Subcutaneous abdominal adipose tissue (tissue), 5 donors: ENCODE measurements around the gene FKTN.
"Not testable (repeated sequence)": the region's sequence is repeated elsewhere in the genome, so short reads cannot be mapped to it uniquely, and the experiment has no call there.

ENCODE experiments used
- H3K27ac ChIP-seq: one replicate; pipeline ENCODE4 v1.7.0; 2013; ENCODE audit warnings: low read depth, mild to moderate bottlenecking, inconsistent platforms, low read length, moderate library complexity
- H3K27me3 ChIP-seq, 5 donors: one replicate each; pipeline ENCODE4 v1.7.0; 2013; ENCODE audit warnings: low read length in 5 of 5, inconsistent platforms in 1 of 5; ENCODE audit not compliant: control insufficient read depth in 5 of 5, insufficient read depth in 4 of 5
- H3K36me3 ChIP-seq, 5 donors: one replicate each; pipeline ENCODE4 v1.7.0; 2013; ENCODE audit warnings: low read length in 5 of 5; ENCODE audit not compliant: control insufficient read depth in 5 of 5, insufficient read depth in 5 of 5
- H3K4me1 ChIP-seq, 5 donors: one replicate each; pipeline ENCODE4 v1.7.0; 2013; ENCODE audit warnings: low read length in 5 of 5, mild to moderate bottlenecking in 3 of 5, moderate library complexity in 1 of 5; ENCODE audit not compliant: control insufficient read depth in 5 of 5, insufficient read depth in 5 of 5
- H3K4me3 ChIP-seq, 5 donors: one replicate each; pipeline ENCODE4 v1.7.0; 2013; ENCODE audit warnings: low read length in 5 of 5, low read depth in 1 of 5
- H3K9ac ChIP-seq, 5 donors: one replicate each; pipeline ENCODE4 v1.7.0; 2013; ENCODE audit warnings: low read length in 5 of 5, mild to moderate bottlenecking in 4 of 5, moderate library complexity in 3 of 5
- H3K9me3 ChIP-seq, 5 donors: one replicate each; pipeline ENCODE4 v1.7.0; 2013; ENCODE audit warnings: low read length in 5 of 5; ENCODE audit not compliant: control insufficient read depth in 5 of 5
- donor health status: healthy.
- donor health status: healthy.
- donor health status: healthy.
- donor health status: healthy.
- donor health status: healthy.

FKTN gene

DNA sequence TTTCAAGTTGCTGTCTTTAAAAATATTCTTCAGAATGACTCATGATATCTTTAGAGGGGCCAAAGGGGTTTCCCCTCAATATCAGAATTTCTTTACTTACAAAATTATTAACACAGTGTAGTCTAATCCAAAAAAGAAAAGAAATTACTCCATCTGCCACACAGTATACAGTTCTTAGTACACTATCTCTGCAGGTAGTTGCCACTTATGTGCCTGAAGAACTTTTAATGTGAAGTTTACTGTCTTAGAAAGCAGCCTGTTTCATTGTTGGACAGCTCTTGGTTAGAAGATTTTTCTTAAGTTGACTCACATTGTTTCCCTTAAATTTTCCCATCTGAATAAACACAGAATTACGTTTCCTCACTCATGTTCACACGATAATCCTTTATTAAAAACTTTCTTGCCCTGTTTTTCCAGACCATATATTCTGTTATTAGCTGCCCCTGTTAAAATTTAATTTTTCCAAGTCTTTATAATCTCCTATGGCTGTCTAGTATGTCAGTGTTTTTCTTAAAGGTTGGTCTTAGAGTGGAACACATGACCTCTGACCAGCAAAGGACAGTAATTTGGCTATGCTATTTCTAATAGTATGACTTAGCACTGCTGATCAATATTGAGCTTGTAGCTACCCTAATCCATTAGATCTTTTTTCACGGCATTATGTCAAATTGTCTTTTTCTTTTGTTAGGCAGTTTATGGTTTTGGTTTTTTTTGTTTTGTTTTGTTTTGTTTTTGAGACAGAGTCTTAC is 21.8 kb upstream of the FKTN start:
- no peaks in the 10 kb centered on the region for H3K27me3 ChIP-seq
- H3K27ac ChIP-seq, result no peak overlapping the region
- no peaks in the 10 kb centered on the region for H3K9me3 ChIP-seq
- H3K36me3 ChIP-seq, result peaks cover 4 to 14% (median 11%) of the 10 kb centered on the region in 5 donors
- H3K9ac ChIP-seq, result no peak overlapping the region
- H3K4me1 ChIP-seq, result peaks cover 0 to 15% (median 7%) of the 10 kb centered on the region in 5 donors
- no peak overlapping the region for H3K4me3 ChIP-seq

DNA sequence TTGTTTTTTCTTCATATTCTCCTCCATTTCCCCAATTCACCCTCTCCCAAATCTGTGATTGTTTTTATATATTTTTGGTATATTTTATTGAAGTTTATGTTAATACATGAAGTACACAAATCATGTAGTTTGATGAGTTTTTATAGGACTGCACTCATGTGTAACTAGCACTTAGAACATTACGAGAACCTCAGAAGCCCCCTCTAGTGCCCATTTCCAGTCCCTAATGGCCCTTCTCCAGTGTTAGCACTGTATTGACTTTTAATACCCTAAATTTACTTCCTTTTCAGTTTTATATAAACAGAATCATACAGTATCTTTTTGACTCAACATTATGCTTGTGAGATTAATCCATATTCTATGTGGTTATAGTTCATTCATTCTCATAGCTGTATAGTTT is 18.5 kb upstream of the FKTN start:
- no peak overlapping the region for H3K27ac ChIP-seq
- no peaks in the 10 kb centered on the region for H3K9me3 ChIP-seq
- peaks cover 4 to 13% (median 11%) of the 10 kb centered on the region in 5 donors for H3K36me3 ChIP-seq
- no peak overlapping the region for H3K4me3 ChIP-seq
- no peaks in the 10 kb centered on the region for H3K4me1 ChIP-seq
- no peak overlapping the region for H3K9ac ChIP-seq
- H3K27me3 ChIP-seq, result no peaks in the 10 kb centered on the region

DNA sequence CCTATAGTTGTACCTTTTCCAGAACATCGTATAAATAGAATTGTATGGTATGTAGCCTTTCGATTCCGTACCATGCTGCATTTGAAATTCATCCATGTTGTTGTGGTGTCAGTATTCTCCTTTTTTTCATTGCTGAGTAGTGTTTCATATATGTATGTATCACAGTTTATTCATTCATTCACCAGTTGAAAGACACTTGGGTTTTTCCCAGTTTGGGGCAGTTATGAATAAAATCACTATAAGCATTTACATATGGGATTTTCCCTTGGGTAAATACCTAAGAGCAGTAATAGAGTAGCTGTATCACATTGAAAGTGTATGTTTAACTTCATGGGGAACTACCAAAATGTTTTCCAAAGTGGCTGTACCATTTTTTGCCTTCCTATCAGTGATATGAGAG is 16.1 kb upstream of the FKTN start:
- Histone ChIP-seq H3K9ac (no peak overlapping the region), H3K27ac (no peak overlapping the region), H3K4me1 (no peaks in the 10 kb centered on the region), H3K27me3 (no peaks in the 10 kb centered on the region), H3K36me3 (peaks cover 0 to 15% (median 2%) of the 10 kb centered on the region in 5 donors), H3K4me3 (no peak overlapping the region), H3K9me3 (no peaks in the 10 kb centered on the region)

DNA sequence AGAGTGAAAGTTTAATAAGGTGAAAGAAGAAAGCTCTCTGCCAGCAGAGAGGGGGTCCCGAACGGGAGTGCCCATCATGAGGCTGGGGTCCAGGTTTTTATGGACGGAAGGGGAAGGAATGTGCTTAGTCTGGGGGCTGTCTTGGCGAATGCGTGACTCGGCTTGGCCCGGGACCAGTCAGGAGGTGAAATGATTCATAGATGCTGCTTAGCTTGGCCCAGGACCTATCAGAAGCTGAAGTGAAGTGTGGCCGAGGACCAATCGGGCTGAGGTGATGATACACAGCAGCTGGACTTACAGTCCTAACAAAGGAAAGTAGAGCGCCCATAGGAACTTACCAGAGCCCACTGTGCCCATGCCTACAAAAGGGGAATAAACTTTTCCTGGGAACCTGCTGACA is 3.9 kb upstream of the FKTN start:
- H3K27ac ChIP-seq, result no peak overlapping the region
- no peaks in the 10 kb centered on the region for H3K36me3 ChIP-seq
- H3K9me3 ChIP-seq, result no peaks in the 10 kb centered on the region

DNA sequence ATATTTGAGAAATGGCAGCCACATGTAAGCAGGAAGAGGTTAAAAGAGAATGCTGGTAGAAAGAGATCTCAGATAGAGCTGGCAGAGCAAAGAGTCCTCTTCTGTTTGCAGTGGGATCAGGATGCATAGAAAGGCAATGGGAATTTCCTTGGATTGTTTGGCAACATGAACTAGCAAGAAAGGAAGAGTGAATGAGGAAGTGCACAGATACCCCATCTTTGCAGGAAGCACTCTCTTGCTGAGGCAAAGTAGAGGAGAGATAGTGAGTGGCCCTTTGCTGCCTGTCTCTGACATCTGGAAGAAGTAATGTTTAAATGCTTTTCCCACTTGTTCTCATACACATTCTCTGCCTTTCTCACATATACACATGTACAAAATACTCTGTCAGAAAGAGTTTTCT is 14.5 kb downstream of the FKTN start:
- H3K9me3 ChIP-seq, result peaks cover 2 to 9% (median 6%) of the 10 kb centered on the region in 5 donors
- no peak overlapping the region for H3K9ac ChIP-seq
- H3K4me1 ChIP-seq, result no peaks in the 10 kb centered on the region
- H3K4me3 ChIP-seq, result no peak overlapping the region
- H3K27ac ChIP-seq, result no peak overlapping the region
- no peaks in the 10 kb centered on the region for H3K27me3 ChIP-seq
- peaks cover 5 to 28% (median 7%) of the 10 kb centered on the region in 5 donors for H3K36me3 ChIP-seq

More for the DNA sequence above, 3.9 kb upstream of the FKTN start:
- Histone ChIP-seq H3K27me3 (peaks cover 0 to 3% (median 0%) of the 10 kb centered on the region in 5 donors), H3K4me1 (peaks cover 6 to 16% (median 14%) of the 10 kb centered on the region in 5 donors), H3K9ac (no peak overlapping the region), H3K4me3 (no peak overlapping the region)

DNA sequence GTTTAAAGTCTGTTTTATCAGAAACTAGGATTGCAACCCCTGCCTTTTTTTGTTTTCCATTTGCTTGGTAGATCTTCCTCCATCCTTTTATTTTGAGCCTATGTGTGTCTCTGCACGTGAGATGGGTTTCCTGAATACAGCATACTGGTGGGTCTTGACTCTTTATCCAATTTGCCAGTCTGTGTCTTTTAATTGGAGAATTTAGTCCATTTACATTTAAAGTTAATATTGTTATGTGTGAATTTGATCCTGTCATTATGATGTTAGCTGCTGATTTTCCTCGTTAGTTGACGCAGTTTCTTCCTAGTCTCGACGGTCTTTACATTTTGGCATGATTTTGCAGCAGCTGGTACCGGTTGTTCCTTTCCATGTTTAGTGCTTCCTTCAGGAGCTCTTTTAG is 22.0 kb downstream of the FKTN start:
- not testable (repeated sequence) for H3K27ac ChIP-seq, H3K4me3 ChIP-seq, H3K9ac ChIP-seq, H3K4me1 ChIP-seq, H3K9me3 ChIP-seq, H3K27me3 ChIP-seq, H3K36me3 ChIP-seq

DNA sequence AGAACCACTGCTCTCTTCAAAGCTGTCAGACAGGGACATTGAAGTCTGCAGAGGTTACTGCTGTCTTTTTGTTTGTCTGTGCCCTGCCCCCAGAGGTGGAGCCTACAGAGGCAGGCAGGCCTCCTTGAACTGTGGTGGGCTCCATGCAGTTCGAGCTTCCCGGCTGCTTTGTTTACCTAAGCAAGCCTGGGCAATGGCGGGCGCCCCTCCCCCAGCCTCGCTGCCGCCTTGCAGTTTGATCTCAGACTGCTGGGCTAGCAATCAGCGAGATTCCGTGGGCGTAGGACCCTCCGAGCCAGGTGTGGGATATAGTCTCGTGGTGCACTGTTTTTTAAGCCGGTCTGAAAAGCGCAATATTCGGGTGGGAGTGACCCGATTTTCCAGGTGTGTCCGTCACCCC is 23.6 kb downstream of the FKTN start:
- not testable (repeated sequence) for H3K4me3 ChIP-seq, H3K36me3 ChIP-seq, H3K9ac ChIP-seq, H3K4me1 ChIP-seq, H3K27ac ChIP-seq, H3K27me3 ChIP-seq, H3K9me3 ChIP-seq

DNA sequence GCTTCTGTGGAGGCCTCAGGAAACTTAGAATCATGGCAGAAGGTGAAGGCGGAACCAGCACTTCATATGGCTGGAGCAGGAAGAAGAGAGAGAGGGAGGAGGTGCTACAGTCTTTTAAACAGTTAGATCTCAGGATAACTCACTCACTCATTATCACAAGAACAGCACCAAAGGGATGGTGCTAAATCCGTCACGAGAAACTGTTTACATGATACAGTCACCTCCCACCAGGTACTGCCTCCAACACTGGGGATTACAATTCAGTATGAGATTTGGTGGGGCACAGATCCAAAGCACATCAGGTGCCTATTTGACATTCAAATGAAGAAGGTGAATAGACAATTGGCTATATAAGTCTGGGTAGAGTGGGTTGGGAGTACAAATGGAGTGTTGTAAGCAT is 35.2 kb downstream of the FKTN start:
- no peak overlapping the region for H3K27ac ChIP-seq
- H3K9ac ChIP-seq, result no peak overlapping the region
- peaks cover 0 to 26% (median 17%) of the 10 kb centered on the region in 5 donors for H3K36me3 ChIP-seq
- H3K27me3 ChIP-seq, result no peaks in the 10 kb centered on the region
- no peaks in the 10 kb centered on the region for H3K4me1 ChIP-seq
- peaks cover 0 to 7% (median 0%) of the 10 kb centered on the region in 5 donors for H3K9me3 ChIP-seq
- no peak overlapping the region for H3K4me3 ChIP-seq

DNA sequence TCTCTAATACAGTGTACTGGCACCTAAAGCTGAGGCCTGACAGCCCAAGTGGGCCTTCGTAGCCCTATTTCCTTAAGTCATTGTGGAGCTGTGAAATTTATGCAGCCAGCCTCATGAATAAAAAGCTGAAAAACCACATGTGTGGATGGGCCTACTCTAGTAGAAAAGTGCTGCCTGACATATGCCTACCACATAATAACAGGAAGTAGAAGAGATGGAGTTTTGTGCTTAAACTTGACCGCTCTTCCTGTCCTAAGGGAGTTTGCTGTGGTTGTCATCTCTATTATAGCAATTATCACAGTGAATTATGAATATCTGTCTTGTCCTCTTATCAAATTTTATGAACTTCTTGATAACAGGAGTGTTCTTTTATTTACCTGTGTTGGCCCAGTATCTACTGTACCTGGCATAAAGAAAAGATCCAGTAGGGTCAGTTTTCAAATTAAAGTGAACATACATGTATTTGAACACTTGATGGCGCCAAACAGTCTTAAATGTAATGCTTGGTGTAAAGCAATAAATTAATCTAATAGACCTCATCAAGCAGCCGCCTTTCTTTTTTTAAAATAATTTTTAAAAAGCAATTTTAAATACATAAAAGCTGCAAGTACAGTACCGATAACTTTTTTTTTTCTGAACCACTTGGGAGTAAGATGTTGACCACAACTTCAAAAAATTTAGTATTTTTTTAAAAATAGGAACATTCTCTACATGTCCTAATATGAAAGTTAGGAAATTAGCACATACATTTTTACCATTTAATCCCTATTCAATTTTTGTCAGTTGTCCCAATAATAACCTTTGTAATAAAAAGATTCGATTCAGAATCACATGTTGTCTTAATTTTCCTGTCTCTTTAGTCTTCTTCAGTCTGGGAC is 51.0 kb downstream of the FKTN start:
- no peaks in the 10 kb centered on the region for H3K4me1 ChIP-seq
- H3K4me3 ChIP-seq, result no peak overlapping the region
- H3K27me3 ChIP-seq, result no peaks in the 10 kb centered on the region
- H3K9me3 ChIP-seq, result no peaks in the 10 kb centered on the region
- H3K9ac ChIP-seq, result no peak overlapping the region
- H3K36me3 ChIP-seq, result peaks cover 4 to 16% (median 5%) of the 10 kb centered on the region in 5 donors
- no peak overlapping the region for H3K27ac ChIP-seq

DNA sequence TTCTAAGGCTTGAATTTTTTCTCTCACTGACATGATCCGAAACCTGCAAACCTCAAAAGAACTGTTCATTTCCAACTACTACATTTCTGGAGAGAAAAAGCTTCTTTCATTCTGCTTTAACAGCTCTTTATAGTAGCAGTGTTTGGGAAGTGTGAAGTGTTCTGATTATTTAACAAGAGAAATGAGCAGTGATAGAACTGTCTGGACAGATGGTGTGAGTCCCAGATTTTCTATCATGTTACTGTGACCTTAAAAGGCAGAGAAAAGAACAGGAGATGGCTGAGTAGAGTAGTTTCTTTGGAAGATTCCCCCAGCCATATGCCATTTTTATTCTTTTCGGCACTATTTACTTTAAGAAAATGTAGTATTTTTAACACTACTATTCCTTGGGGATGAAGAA is 63.1 kb downstream of the FKTN start:
- peaks cover 5 to 31% (median 11%) of the 10 kb centered on the region in 5 donors for H3K36me3 ChIP-seq
- H3K4me1 ChIP-seq, result no peaks in the 10 kb centered on the region
- H3K9me3 ChIP-seq, result no peaks in the 10 kb centered on the region
- no peaks in the 10 kb centered on the region for H3K27me3 ChIP-seq
- H3K4me3 ChIP-seq, result no peak overlapping the region
- no peak overlapping the region for H3K27ac ChIP-seq
- no peak overlapping the region for H3K9ac ChIP-seq
